Esophagus muscularis mucosa (tissue), 4 donors: ENCODE measurements around the gene C10orf71.

Experiments
- EP300 ChIP-seq: sonication (generic); formaldehyde crosslinking; IDR thresholded peaks from one replicate; pipeline ENCODE4 v1.6.1; 2017; ENCODE audit warnings: antibody characterized with exemption
- POLR2A ChIP-seq: fragments of 450-650 bp; IDR thresholded peaks from one replicate; pipeline ENCODE4 v1.6.1; 2017; ENCODE audit warnings: antibody characterized with exemption, moderate library complexity, mild to moderate bottlenecking, low read depth
- POLR2AphosphoS5 ChIP-seq, 2 donors: sonication (generic); formaldehyde crosslinking; IDR thresholded peaks; one replicate each; pipeline ENCODE4 v1.6.1; 2017; ENCODE audit warnings: antibody characterized with exemption in 2 of 2
- TF ChIP-seq, protein P1 (sequence below), 3 experiments: fragments of 200-600 bp in 2 of 3; fragments of 450-650 bp in 1 of 3; sonication (generic) in 2 of 3; IDR thresholded peaks; one replicate each; pipeline ENCODE4 v1.5.1; 2017 to 2019; ENCODE audit warnings: antibody characterized with exemption in 3 of 3, mild to moderate bottlenecking in 2 of 3, moderate library complexity in 1 of 3

GRCh38 chr10:49312246-49312869 is 13.4 kb downstream of the C10orf71 start:
- TF ChIP-seq, protein P1, sequence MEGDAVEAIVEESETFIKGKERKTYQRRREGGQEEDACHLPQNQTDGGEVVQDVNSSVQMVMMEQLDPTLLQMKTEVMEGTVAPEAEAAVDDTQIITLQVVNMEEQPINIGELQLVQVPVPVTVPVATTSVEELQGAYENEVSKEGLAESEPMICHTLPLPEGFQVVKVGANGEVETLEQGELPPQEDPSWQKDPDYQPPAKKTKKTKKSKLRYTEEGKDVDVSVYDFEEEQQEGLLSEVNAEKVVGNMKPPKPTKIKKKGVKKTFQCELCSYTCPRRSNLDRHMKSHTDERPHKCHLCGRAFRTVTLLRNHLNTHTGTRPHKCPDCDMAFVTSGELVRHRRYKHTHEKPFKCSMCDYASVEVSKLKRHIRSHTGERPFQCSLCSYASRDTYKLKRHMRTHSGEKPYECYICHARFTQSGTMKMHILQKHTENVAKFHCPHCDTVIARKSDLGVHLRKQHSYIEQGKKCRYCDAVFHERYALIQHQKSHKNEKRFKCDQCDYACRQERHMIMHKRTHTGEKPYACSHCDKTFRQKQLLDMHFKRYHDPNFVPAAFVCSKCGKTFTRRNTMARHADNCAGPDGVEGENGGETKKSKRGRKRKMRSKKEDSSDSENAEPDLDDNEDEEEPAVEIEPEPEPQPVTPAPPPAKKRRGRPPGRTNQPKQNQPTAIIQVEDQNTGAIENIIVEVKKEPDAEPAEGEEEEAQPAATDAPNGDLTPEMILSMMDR (IDR thresholded peaks at IDR 0.05), result no peak
- TF ChIP-seq POLR2AphosphoS5 (IDR thresholded peaks at IDR 0.05), result no peak
- no peak for TF ChIP-seq POLR2A
- no peak for TF ChIP-seq EP300
